ENCODE data around the gene PLEKHM2.
"Not testable (repeated sequence)": the region's sequence is repeated elsewhere in the genome, so short reads cannot be mapped to it uniquely, and the experiment has no call there.

PLEKHM2 gene

GRCh38 chr1:15681349-15682292 is 2.5 kb upstream of the PLEKHM2 start:
- TF ChIP-seq GATA1 (IDR thresholded peaks at IDR 0.05; ENCODE audit: low read depth, low read length): no peak
- TF ChIP-seq POLR2A (IDR thresholded peaks at IDR 0.05; ENCODE audit: low read length): no peak
- DNase-seq: no peak

GRCh38 chr1:15682936-15683341 is 1.2 kb upstream of the PLEKHM2 start:
- DNase-seq: no peak
- TF ChIP-seq GATA1 (IDR thresholded peaks at IDR 0.05; ENCODE audit: low read depth, low read length): no peak
- no peak for TF ChIP-seq POLR2A (IDR thresholded peaks at IDR 0.05; ENCODE audit: low read length)

- TF ChIP-seq GATA1 (IDR thresholded peaks at IDR 0.05; ENCODE audit: low read depth, low read length) (no peak), POLR2A (IDR thresholded peaks at IDR 0.05; ENCODE audit: low read length) (no peak)
- no peak for DNase-seq
Observed at GRCh38 chr1:15683345-15684039, 628 bp upstream of the PLEKHM2 start.

- DNase-seq: peak; percentile 84 to 87
- TF ChIP-seq POLR2A (IDR thresholded peaks at IDR 0.05; ENCODE audit: low read length) (no peak), GATA1 (IDR thresholded peaks at IDR 0.05; ENCODE audit: low read depth, low read length) (no peak)
Observed at GRCh38 chr1:15684468-15685291, 560 bp downstream of the PLEKHM2 start.

- DNase-seq: no peak
- no peak for TF ChIP-seq GATA1 (IDR thresholded peaks at IDR 0.05; ENCODE audit: low read depth, low read length)
- no peak for TF ChIP-seq POLR2A (IDR thresholded peaks at IDR 0.05; ENCODE audit: low read length)
Observed at GRCh38 chr1:15685820-15686219, 1.7 kb downstream of the PLEKHM2 start.

- DNase-seq: no peak
- no peak for TF ChIP-seq GATA1 (IDR thresholded peaks at IDR 0.05; ENCODE audit: low read depth, low read length)
- no peak for TF ChIP-seq POLR2A (IDR thresholded peaks at IDR 0.05; ENCODE audit: low read length)
Observed at GRCh38 chr1:15687446-15687845, 3.3 kb downstream of the PLEKHM2 start.

- no peak for DNase-seq
- TF ChIP-seq GATA1 (IDR thresholded peaks at IDR 0.05; ENCODE audit: low read depth, low read length) (no peak), POLR2A (IDR thresholded peaks at IDR 0.05; ENCODE audit: low read length) (no peak)
Observed at GRCh38 chr1:15690317-15690716, 6.2 kb downstream of the PLEKHM2 start.

GRCh38 chr1:15691434-15692032 is 7.4 kb downstream of the PLEKHM2 start:
- DNase-seq: no peak
- no peak for TF ChIP-seq GATA1 (IDR thresholded peaks at IDR 0.05; ENCODE audit: low read depth, low read length)
- TF ChIP-seq POLR2A (IDR thresholded peaks at IDR 0.05; ENCODE audit: low read length): no peak

- TF ChIP-seq POLR2A (IDR thresholded peaks at IDR 0.05; ENCODE audit: low read length) (no peak), GATA1 (IDR thresholded peaks at IDR 0.05; ENCODE audit: low read depth, low read length) (no peak)
- DNase-seq: peak; percentile 66
Observed at GRCh38 chr1:15692121-15692682, 8.1 kb downstream of the PLEKHM2 start.

GRCh38 chr1:15693371-15693770 is 9.3 kb downstream of the PLEKHM2 start:
- TF ChIP-seq GATA1 (IDR thresholded peaks at IDR 0.05; ENCODE audit: low read depth, low read length) (no peak), POLR2A (IDR thresholded peaks at IDR 0.05; ENCODE audit: low read length) (no peak)
- DNase-seq: no peak

- no peak for DNase-seq
- no peak for TF ChIP-seq POLR2A (IDR thresholded peaks at IDR 0.05; ENCODE audit: low read length)
Observed at GRCh38 chr1:15696956-15697521, 12.9 kb downstream of the PLEKHM2 start.

GRCh38 chr1:15698201-15698600 is 14.1 kb downstream of the PLEKHM2 start:
- no peak for DNase-seq
- no peak for TF ChIP-seq GATA1 (IDR thresholded peaks at IDR 0.05; ENCODE audit: low read depth, low read length)

GRCh38 chr1:15699321-15699720 is 15.2 kb downstream of the PLEKHM2 start:
- not testable (repeated sequence) for DNase-seq
